GM13976 (cell line): ENCODE measurements around the gene UNC45B.
"Not testable (repeated sequence)": the region's sequence is repeated elsewhere in the genome, so short reads cannot be mapped to it uniquely, and the experiment has no call there.

Experiments used
- DNase-seq: peaks from one replicate; pipeline ENCODE4 v3.0.0; 2012; ENCODE audit warnings: low spot score
- in situ Hi-C: fragments of 300-500 bp; cut with MboI; formaldehyde crosslinking; loops from one replicate; pipeline ENCODE4 v1.12.0; 2022; ENCODE audit warnings: low sequenced_read_pairs, mixed read lengths, inconsistent platforms; ENCODE audit not compliant: unreplicated experiment
- TF ChIP-seq, protein P1 (sequence below): IDR thresholded peaks from 2 replicates; pipeline ENCODE4 v1.5.1; 2012; ENCODE audit warnings: borderline replicate concordance, mild to moderate bottlenecking; ENCODE audit not compliant: insufficient read depth; ENCODE audit errors: extremely low read depth, missing control alignments, control extremely low read depth

UNC45B gene

DNA sequence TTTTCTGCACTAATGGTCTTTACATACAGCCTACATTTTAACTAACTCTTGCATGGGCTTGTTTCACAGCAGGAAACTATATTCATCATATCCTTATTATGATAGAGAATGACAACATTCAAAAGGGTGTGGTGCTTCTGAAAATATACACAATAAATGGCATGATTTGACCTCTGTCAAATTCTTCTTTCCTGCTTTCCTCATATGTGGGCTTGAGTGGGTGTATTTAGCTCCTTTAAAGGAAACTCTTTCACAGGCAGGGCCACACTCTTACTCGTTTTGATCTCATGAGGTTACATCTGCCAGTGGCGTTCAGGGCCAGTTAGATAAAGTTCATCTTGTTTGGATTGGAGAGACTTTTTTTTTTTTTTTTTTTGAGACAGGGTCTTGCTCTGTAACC lies 40.5 kb downstream of the UNC45B start:
- in situ Hi-C loops, result no loop called here
- no peak for DNase-seq
- TF ChIP-seq, protein P1, sequence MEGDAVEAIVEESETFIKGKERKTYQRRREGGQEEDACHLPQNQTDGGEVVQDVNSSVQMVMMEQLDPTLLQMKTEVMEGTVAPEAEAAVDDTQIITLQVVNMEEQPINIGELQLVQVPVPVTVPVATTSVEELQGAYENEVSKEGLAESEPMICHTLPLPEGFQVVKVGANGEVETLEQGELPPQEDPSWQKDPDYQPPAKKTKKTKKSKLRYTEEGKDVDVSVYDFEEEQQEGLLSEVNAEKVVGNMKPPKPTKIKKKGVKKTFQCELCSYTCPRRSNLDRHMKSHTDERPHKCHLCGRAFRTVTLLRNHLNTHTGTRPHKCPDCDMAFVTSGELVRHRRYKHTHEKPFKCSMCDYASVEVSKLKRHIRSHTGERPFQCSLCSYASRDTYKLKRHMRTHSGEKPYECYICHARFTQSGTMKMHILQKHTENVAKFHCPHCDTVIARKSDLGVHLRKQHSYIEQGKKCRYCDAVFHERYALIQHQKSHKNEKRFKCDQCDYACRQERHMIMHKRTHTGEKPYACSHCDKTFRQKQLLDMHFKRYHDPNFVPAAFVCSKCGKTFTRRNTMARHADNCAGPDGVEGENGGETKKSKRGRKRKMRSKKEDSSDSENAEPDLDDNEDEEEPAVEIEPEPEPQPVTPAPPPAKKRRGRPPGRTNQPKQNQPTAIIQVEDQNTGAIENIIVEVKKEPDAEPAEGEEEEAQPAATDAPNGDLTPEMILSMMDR, result no peak

DNA sequence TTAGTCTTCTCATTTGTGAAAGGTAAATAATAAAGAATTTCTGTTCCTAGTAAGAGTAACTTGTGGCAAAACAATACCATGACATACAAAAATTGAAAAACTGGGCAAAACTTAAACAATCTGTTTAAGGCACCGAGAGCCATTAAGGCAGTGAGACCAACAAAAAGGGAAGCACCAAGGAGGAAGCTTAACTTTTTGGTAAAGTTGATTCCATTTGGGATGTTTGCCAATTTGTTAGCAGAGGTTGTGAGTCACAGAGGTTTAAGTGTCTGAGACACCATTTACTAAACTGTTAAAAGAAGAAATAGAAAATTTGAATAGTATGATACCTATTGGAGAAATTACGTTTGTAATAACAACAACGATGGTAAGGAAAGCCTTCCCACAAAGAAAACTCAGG lies 41.7 kb downstream of the UNC45B start:
- TF ChIP-seq, protein P1, result no peak
- no peak for DNase-seq
- in situ Hi-C loops, result no loop called here

DNA sequence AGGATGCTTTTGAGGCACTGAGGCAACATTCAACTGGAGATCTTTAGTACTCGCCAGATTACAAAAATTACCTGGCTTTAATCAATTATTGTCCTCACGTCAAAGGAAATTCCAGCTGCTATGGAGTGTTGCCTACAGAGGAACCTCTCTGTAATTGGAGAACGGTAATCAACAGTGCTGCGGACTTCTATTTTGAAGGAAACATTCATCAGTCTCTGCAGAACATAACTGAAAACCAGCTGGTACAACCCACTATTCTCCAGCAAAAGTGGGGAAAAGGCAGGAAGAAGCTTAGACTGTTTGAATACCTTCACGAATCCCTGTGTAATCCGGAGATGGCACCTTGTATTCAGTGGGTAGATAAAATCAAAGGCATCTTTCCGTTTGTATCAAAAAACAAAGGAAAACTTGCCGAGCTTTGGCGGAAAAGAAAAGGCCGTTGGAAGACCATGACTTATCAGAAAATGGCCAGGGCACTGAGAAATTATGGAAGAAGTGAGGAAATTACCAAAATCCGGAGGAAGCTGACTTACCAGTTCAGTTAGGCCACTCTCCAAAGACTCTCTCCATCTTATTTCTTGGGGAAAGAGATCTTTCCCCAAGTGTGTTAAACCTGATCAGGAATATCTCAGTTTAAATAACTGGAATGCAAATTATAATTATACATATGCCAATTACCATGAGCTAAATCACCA lies 43.5 kb downstream of the UNC45B start:
- no peak for DNase-seq
- in situ Hi-C loops, result no loop called here
- TF ChIP-seq, protein P1, result no peak

DNA sequence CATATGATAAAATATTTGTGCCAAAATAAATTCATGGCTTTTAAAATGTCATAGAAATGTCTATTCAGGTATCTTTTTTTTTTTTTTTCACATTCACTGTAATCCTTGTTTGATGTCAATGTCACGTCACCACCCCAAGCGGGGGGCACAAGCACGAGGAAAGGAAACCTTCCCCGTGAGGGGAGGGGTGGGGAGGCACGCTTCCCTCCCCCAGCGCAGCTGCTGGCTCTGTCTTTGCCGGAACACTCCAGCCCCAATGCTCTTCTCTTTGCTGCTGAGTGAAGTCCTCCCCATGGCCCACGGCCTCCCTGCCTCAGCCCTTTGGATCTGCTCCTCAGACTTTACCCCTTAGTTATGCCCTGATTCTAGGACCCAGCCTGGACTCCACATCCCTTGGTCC lies 45.1 kb downstream of the UNC45B start:
- in situ Hi-C loops, result no loop called here
- TF ChIP-seq, protein P1, result no peak
- no peak for DNase-seq

DNA sequence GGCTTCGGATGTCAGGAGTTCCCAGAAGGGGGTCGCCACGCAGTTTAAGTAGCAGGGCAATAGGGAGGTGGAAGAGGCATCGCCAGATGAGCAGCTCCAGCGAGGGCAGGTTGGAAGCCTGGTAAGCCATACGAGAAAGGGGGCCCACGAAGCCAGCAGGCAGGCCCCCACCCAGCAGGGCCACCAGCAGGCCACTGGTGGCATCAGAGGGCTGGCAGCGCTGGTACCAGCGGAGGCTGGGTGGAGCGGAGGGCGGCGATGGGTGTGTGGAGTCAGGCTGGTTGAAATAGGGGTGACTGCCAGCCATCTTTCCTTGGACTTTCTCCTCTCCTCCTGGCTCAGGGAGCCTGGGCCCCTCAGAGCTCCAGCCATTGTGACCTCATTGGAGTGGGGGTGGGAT lies 46.4 kb downstream of the UNC45B start, which contains the start of gene SLC35G3:
Gene SLC35G3 (minus strand): TSS at position 393 of the 400 bp plus-strand sequence. CDS start 86 bp downstream, at position 307.
- in situ Hi-C loops, result not testable (repeated sequence)

DNA sequence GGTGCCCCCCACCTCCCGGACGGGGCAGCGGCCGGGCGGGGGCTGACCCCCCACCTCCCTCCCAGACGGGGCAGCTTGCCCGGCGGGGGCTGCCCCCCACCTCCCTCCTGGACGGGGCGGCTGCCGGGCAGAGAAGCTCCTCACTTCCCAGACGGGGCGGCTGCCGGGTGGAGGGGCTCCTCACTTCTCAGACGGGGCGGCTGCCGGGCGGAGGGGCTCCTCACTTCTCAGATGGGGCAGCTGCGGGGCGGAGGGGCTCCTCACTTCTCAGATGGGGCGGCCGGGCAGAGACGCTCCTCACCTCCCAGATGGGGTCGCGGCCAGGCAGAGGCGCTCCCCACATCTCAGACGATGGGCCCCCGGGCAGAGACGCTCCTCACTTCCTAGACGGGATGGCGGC lies 47.4 kb downstream of the UNC45B start:
- in situ Hi-C loops, result not testable (repeated sequence)

More for the DNA sequence above, 46.4 kb downstream of the UNC45B start, which contains the start of gene SLC35G3:
- DNase-seq, result not testable (repeated sequence)

DNA sequence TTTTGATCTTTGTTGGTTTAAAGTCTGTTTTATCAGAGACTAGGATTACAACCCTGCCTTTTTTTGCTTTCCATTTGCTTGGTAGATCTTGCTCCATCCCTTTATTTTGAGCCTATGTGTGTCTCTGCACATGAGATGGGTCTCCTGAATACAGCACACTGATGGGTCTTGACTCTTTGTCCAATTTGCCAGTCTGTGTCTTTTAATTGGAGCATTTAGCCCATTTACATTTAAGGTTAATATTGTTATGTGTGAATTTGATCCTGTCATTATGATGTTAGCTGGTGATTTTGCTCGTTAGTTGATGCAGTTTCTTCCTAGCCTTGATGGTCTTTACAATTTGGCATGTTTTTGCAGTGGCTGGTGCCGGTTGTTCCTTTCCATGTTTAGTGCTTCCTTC lies 55.0 kb downstream of the UNC45B start:
- in situ Hi-C loops, result not testable (repeated sequence)

More for the DNA sequence above, 47.4 kb downstream of the UNC45B start:
- DNase-seq, result not testable (repeated sequence)

DNA sequence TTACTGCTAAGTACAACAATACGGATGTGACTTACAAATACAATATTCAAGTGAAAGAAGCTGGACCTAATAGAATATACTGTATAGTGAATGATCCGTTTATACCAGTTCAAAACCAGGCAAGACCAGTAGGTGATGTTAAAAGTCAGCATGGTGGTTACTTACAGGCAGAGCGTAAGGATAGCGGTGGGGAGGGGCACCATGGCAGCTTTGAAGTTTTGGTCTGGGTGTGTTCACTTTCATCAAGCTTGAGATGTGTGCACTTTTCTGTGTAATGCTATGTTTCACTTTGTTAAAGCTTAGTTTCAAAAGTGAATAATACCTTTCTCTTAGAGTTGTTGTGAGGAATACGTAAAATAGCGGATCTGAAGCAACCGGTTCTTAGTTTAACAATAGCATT lies 63.1 kb downstream of the UNC45B start:
- TF ChIP-seq, protein P1, result no peak
- DNase-seq, result no peak
- in situ Hi-C loops, result no loop called here

More for the DNA sequence above, 55.0 kb downstream of the UNC45B start:
- not testable (repeated sequence) for DNase-seq
